Lung (tissue), 12 donors: ENCODE results near the gene HBG1. TPM values are rescaled to one million over a fixed set of nuclear protein-coding genes. Genes with fewer than 3 reads are reported as not detected.
A peak's percentile ranks its signal among the peaks of the same experiment; 100 is the strongest.
"Not testable (repeated sequence)": the region's sequence is repeated elsewhere in the genome, so short reads cannot be mapped to it uniquely, and the experiment has no call there.

Source experiments
- ATAC-seq: fragments of 200-7000 bp; cut with Tn5 transposase; one replicate; pipeline ENCODE4 v1.9.1; 2020; ENCODE audit warnings: moderate number of reproducible peaks; ENCODE audit not compliant: insufficient read depth, low FRiP score
- DNase-seq, 3 donors: peaks; one replicate each; pipeline ENCODE4 v3.0.0-alpha.2; 2013 to 2017
- H3K27ac ChIP-seq, 2 donors: one replicate each; pipeline ENCODE4 v1.5.1; 2013; ENCODE audit warnings: mild to moderate bottlenecking in 2 of 2, moderate library complexity in 2 of 2, control low read depth in 1 of 2, inconsistent platforms in 1 of 2, low read depth in 1 of 2, low read length in 1 of 2
- H3K27me3 ChIP-seq, 3 donors: one replicate each; pipeline ENCODE4 v1.5.1; 2013; ENCODE audit warnings: low read length in 2 of 3; ENCODE audit not compliant: control insufficient read depth in 3 of 3, insufficient read depth in 3 of 3
- H3K36me3 ChIP-seq, 4 donors: one replicate each; pipeline ENCODE4 v1.5.1; 2013; ENCODE audit warnings: low read length in 4 of 4, mild to moderate bottlenecking in 1 of 4, moderate library complexity in 1 of 4; ENCODE audit not compliant: control insufficient read depth in 4 of 4, insufficient read depth in 4 of 4
- H3K4me1 ChIP-seq, 5 donors: one replicate each; pipeline ENCODE4 v1.5.1; 2013; ENCODE audit warnings: low read length in 5 of 5, mild to moderate bottlenecking in 2 of 5, moderate library complexity in 1 of 5; ENCODE audit not compliant: control insufficient read depth in 5 of 5, insufficient read depth in 5 of 5
- H3K4me3 ChIP-seq: one replicate; pipeline ENCODE4 v1.5.1; 2013; ENCODE audit warnings: mild to moderate bottlenecking, control low read depth, moderate library complexity
- H3K9ac ChIP-seq, 2 donors: one replicate each; pipeline ENCODE4 v1.5.1; 2013; ENCODE audit warnings: low read length in 2 of 2, control low read depth in 1 of 2; ENCODE audit not compliant: insufficient read depth in 1 of 2
- H3K9me3 ChIP-seq, 4 donors: one replicate each; pipeline ENCODE4 v1.5.1; 2013; ENCODE audit warnings: low read length in 3 of 4, mild to moderate bottlenecking in 1 of 4, moderate library complexity in 1 of 4; ENCODE audit not compliant: control insufficient read depth in 4 of 4, insufficient read depth in 3 of 4
- WGBS, 2 donors: extraction: QIAGEN DNeasy Blood & Tissue Kit; methylation state at CpG; one replicate each; pipeline ENCODE4 v1.1.7; 2013; 5-methylcytosine and 5-hydroxymethylcytosine counted together
- polyA plus RNA-seq, 2 donors: library from polyadenylated mRNA; stranded (reverse); fragments of 200-250 nt; gene quantifications; one replicate each; pipeline ENCODE4 v1.2.1, GENCODE V29; 2013
- total RNA-seq, 2 donors: library from RNA; depleted of rRNA in 1 of 2; stranded (reverse); fragments of >200 nt in 1 of 2; gene quantifications; one replicate each; pipeline ENCODE4 v1.2.1, GENCODE V29; 2014 to 2021
- TF ChIP-seq, protein P1 (sequence below): IDR thresholded peaks from 2 replicates; pipeline ENCODE4 v1.5.1; 2012; ENCODE audit warnings: mild to moderate bottlenecking; ENCODE audit errors: control extremely low read depth, extremely low read depth
- donor health status: control.
- donor health status: control.
- donor health status: Bipolar disorder and iron deficiency.
- donor health status: healthy.
- donor health status: DM: yes; HTN: yes; CAD: no.

HBG1 gene
- total and polyA plus RNA-seq, 4 donors: 0.56 to 60.9 (median 1.6) TPM; not detected in 1

DNA sequence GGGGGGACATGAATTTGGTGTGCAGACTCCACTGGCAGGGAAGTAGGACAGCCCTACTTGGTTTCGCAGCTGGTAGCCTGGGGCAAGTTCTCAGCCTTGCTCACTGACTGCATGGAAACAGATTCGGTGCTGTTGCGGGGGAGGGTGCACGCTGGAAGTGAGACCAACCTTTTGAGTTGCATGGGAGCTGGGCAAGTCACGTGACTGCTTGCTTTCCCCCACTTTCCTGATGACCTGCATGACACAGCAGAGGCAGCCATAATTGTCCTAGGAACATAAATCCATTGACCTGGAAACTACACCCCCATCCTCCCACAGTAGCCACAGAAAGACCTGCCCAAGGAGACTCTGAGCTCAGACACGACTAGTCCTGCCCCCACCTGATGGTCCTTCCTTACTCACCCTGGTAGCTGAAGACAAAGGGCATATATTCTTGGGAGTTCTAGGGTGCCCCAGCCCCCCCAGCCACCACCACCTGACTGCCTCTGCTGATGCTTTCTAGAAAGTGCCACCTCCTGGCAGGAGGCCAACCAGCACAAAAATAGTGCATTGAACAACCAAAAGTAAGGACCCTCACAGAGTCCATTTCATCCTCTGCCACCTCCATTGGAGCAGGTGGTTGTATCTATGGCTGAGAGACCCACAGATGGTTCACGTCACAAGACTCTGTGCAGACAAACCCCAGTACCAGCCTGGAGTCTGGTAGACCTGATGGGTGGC is 9.0 kb upstream of the HBG1 start:
- Histone ChIP-seq H3K27ac (no peak overlapping the region), H3K36me3 (no peaks in the 10 kb centered on the region), H3K27me3 (no peaks in the 10 kb centered on the region), H3K4me3 (no peak overlapping the region), H3K9me3 (peaks cover 0 to 4% (median 0%) of the 10 kb centered on the region in 4 donors), H3K9ac (no peak overlapping the region), H3K4me1 (no peaks in the 10 kb centered on the region)
- TF ChIP-seq, protein P1, sequence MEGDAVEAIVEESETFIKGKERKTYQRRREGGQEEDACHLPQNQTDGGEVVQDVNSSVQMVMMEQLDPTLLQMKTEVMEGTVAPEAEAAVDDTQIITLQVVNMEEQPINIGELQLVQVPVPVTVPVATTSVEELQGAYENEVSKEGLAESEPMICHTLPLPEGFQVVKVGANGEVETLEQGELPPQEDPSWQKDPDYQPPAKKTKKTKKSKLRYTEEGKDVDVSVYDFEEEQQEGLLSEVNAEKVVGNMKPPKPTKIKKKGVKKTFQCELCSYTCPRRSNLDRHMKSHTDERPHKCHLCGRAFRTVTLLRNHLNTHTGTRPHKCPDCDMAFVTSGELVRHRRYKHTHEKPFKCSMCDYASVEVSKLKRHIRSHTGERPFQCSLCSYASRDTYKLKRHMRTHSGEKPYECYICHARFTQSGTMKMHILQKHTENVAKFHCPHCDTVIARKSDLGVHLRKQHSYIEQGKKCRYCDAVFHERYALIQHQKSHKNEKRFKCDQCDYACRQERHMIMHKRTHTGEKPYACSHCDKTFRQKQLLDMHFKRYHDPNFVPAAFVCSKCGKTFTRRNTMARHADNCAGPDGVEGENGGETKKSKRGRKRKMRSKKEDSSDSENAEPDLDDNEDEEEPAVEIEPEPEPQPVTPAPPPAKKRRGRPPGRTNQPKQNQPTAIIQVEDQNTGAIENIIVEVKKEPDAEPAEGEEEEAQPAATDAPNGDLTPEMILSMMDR: no peak
- no peak for DNase-seq
- 76 to 84% methylated on average over 7 of the region's 7 CpGs for WGBS, 2 donors
- no peak for ATAC-seq

DNA sequence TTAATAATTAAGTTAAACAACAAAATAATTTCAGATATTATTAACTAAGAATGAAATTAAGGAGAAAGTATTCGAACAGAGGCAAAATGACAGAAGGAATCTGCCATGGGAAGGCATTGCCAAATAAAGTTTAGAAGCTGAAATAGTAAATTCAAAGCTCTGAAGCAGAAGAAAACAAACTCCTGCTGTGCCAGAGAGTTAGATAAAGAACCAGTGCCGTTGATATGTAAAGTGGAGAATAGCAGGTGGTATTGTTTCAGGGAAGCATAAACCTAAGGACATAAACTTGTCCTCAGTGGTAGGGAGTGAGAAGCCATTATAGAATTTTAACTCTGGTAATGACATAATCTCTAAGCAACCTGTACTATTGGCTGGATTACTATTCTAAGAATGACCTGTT is 7.6 kb upstream of the HBG1 start:
- TF ChIP-seq, protein P1: no peak
- peaks cover 0 to 4% (median 0%) of the 10 kb centered on the region in 4 donors for H3K9me3 ChIP-seq
- WGBS, 2 donors: 40 to 56% methylated on average over 2 of the region's 2 CpGs

DNA sequence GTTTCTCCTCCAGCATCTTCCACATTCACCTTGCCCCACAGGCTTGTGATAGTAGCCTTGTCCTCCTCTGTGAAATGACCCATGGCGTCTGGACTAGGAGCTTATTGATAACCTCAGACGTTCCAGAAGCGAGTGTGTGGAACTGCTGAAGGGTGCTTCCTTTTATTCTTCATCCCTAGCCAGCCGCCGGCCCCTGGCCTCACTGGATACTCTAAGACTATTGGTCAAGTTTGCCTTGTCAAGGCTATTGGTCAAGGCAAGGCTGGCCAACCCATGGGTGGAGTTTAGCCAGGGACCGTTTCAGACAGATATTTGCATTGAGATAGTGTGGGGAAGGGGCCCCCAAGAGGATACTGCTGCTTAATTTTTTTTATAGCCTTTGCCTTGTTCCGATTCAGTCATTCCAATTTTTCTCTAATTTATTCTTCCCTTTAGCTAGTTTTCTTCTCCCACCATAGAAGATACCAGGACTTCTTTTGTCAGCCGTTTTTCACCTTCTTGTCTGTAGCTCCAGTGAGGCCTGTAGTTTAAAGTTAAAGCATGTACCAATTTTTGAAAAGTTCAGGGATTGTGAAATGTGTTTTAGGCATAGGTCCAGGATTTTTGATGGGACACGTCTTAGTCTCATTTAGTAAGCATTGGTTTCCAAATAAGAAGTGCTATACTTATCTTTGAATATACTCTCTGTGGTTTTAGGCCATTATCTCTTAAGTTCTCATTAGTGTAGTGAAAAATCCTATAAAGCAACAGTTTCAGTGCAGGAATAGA is 5.2 kb upstream of the HBG1 start, which contains the start of gene HBG2:
TSS of gene HBG2 (minus strand) at position 136 of the 768 bp plus-strand sequence. CDS start at position 83, 53 bp downstream.
- H3K27ac ChIP-seq, H3K4me1 ChIP-seq, H3K9ac ChIP-seq, H3K4me3 ChIP-seq, H3K27me3 ChIP-seq, ATAC-seq, H3K9me3 ChIP-seq, H3K36me3 ChIP-seq: not testable (repeated sequence)
- peak in 2 of 3 donors; percentile 73 to 74 for DNase-seq
- WGBS, 2 donors: 53 to 74% methylated on average over 4 of the region's 9 CpGs

More for the DNA sequence above, 7.6 kb upstream of the HBG1 start:
- no peak for DNase-seq
- Histone ChIP-seq H3K4me3 (no peak overlapping the region), H3K27ac (no peak overlapping the region), H3K27me3 (no peaks in the 10 kb centered on the region), H3K36me3 (no peaks in the 10 kb centered on the region), H3K4me1 (no peaks in the 10 kb centered on the region), H3K9ac (no peak overlapping the region)
- no peak for ATAC-seq

DNA sequence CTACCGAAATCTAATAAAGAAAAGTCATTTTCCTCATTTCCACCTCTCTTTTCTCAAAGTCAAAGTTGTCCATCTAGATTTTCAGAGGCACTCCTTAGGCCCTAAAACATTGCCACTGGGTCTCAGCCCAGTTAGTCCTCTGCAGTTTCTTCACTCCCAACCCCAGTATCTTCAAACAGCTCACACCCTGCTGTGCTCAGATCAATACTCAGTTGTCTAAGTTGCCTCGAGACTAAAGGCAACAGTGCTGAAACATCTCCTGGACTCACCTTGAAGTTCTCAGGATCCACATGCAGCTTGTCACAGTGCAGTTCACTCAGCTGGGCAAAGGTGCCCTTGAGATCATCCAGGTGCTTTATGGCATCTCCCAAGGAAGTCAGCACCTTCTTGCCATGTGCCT is 4.4 kb upstream of the HBG1 start:
- not testable (repeated sequence) for ATAC-seq, DNase-seq, H3K4me3 ChIP-seq, H3K9me3 ChIP-seq, H3K27me3 ChIP-seq, H3K36me3 ChIP-seq, H3K9ac ChIP-seq, H3K27ac ChIP-seq, H3K4me1 ChIP-seq
- 75 to 88% methylated on average over 2 of the region's 2 CpGs for WGBS, 2 donors

DNA sequence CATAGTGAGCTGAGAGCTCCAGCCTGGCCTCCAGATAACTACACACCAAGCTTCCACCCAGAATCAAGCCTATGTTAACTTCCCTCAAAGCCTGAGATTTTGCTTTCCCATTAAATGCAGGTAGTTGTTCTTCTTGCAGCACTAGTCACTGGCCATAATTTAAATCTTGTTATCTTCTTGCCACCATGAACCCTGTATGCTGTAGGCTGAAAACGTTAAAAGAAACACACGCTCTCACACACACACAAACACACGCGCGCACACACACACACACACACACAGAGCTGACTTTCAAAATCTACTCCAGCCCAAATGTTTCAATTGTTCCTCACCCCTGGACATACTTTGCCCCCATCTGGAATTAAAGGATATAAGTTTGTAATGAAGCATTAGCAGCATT is 3.8 kb upstream of the HBG1 start:
- not testable (repeated sequence) for H3K4me1 ChIP-seq, DNase-seq, H3K4me3 ChIP-seq, H3K9ac ChIP-seq, H3K27me3 ChIP-seq, H3K27ac ChIP-seq, ATAC-seq, H3K36me3 ChIP-seq, H3K9me3 ChIP-seq
- WGBS, 2 donors: 67 to 90% methylated on average over 5 of the region's 5 CpGs
